Chondrocyte (in vitro differentiated cells): ENCODE data around the gene TPPP3. TPM values are rescaled to one million over a fixed set of nuclear protein-coding genes. Genes with fewer than 3 reads are reported as not detected.

Experiments used
- DNase-seq: peaks from one replicate; pipeline ENCODE4 v3.0.0; 2021; ENCODE audit warnings: mixed read lengths, low spot score
- H3K27ac Mint-ChIP-seq: one replicate; pipeline ENCODE4 v1.8.0; 2021; ENCODE audit warnings: mild to moderate bottlenecking, moderate library complexity, mixed read lengths; ENCODE audit not compliant: unreplicated experiment
- H3K27me3 Mint-ChIP-seq: 2 replicates; pipeline ENCODE4 v1.8.0; 2021; ENCODE audit warnings: low read depth, mixed read lengths
- H3K36me3 Mint-ChIP-seq: 2 replicates; pipeline ENCODE4 v1.8.0; 2021; ENCODE audit warnings: low read depth, mixed read lengths
- H3K4me1 Mint-ChIP-seq: 2 replicates; pipeline ENCODE4 v1.8.0; 2021; ENCODE audit warnings: low read depth, mild to moderate bottlenecking, mixed read lengths
- H3K4me3 Mint-ChIP-seq: one replicate; pipeline ENCODE4 v1.8.0; 2021; ENCODE audit warnings: mild to moderate bottlenecking, moderate library complexity, mixed read lengths; ENCODE audit not compliant: unreplicated experiment
- H3K9me3 Mint-ChIP-seq: 2 replicates; pipeline ENCODE4 v1.8.0; 2021; ENCODE audit warnings: low read depth, mixed read lengths
- CTCF ChIP-seq: fragments of 200-600 bp; sonication (generic); IDR thresholded peaks from 2 replicates; pipeline ENCODE4 v1.5.0; 2021; ENCODE audit warnings: antibody characterized with exemption, mild to moderate bottlenecking, moderate library complexity
- total RNA-seq: library from RNA; stranded (reverse); gene quantifications from 3 replicates; pipeline ENCODE4 v1.2.1, GENCODE V29; 2021

The TPPP3 gene
- total RNA-seq, 1 donor from 2014 or later, result 2.7 TPM

GRCh38 chr16:67394155-67395104 is 1.1 kb upstream of the TPPP3 start:
- no peak for TF ChIP-seq CTCF
- Mint-ChIP-seq H3K9me3 (no peaks in the 10 kb centered on the region), H3K4me3 (peak overlapping the region; percentile 42), H3K27me3 (peaks cover 2% of the 10 kb centered on the region), H3K27ac (no peak overlapping the region), H3K36me3 (peaks cover 1% of the 10 kb centered on the region), H3K4me1 (peaks cover 18% of the 10 kb centered on the region)
- DNase-seq, result no peak

DNA sequence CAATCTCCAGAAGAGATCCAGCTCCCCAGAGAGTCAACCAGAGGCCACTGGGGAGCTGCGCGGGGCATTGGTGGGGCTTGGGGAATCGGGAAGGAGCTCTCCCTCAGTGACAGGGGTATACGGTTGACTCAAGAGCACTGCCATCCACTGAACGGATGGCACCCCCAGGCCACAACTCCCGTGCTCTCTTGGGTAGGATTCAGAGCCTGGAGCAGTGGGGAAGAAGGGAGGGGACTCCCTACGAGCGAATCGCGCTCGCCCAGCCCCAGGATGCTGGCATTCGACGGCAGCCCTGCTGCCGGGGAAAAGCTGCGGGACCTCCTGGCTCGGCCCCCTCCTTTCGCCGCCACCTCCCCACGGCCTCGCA is 473 bp upstream of the TPPP3 start:
- DNase-seq, result no peak
- TF ChIP-seq CTCF, result no peak
- Mint-ChIP-seq H3K27me3 (peaks cover 2% of the 10 kb centered on the region), H3K36me3 (peaks cover 1% of the 10 kb centered on the region), H3K9me3 (no peaks in the 10 kb centered on the region), H3K27ac (no peak overlapping the region), H3K4me1 (peaks cover 18% of the 10 kb centered on the region), H3K4me3 (peak overlapping the region; percentile 54)

DNA sequence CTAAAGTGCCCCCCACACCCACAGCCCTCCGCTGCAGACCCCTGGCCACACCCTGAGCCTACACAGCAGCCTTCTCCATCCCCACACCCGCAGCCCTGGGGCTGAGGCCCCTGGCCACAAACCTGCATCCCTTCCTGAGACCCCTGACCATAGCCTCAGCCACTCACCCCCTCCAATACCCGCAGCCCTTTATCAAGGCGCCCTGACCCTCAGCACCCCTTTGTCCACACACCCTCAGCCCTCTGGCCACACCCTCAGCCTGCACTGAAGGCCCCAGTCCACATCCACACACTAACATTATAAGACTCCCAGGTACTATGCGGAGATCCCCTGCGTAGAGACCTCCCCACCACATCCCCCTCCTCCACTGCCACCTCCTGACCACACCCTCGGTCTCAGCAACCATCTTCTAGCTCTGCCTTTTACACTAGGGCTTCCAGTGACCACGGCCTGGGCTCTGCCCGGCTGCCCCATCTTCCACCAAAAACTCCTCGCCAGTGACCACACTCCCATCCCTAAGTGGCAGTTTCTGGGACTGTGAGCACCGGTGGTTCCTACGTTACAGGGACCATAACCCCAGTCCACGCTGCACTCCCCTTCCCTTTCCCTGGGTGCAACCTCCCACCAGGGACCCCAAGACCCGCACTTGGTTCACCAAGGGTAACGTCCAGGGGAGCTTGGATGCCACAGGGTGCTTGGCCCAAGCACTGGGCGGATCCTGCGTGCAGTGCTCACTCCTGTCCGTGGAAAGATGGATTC is 818 bp downstream of the TPPP3 start:
- no peak overlapping the region for H3K27ac Mint-ChIP-seq
- no peak for DNase-seq
- peaks cover 2% of the 10 kb centered on the region for H3K27me3 Mint-ChIP-seq
- no peaks in the 10 kb centered on the region for H3K9me3 Mint-ChIP-seq
- H3K36me3 Mint-ChIP-seq, result peaks cover 1% of the 10 kb centered on the region
- no peak for TF ChIP-seq CTCF
- H3K4me1 Mint-ChIP-seq, result peaks cover 18% of the 10 kb centered on the region
- H3K4me3 Mint-ChIP-seq, result no peak overlapping the region

DNA sequence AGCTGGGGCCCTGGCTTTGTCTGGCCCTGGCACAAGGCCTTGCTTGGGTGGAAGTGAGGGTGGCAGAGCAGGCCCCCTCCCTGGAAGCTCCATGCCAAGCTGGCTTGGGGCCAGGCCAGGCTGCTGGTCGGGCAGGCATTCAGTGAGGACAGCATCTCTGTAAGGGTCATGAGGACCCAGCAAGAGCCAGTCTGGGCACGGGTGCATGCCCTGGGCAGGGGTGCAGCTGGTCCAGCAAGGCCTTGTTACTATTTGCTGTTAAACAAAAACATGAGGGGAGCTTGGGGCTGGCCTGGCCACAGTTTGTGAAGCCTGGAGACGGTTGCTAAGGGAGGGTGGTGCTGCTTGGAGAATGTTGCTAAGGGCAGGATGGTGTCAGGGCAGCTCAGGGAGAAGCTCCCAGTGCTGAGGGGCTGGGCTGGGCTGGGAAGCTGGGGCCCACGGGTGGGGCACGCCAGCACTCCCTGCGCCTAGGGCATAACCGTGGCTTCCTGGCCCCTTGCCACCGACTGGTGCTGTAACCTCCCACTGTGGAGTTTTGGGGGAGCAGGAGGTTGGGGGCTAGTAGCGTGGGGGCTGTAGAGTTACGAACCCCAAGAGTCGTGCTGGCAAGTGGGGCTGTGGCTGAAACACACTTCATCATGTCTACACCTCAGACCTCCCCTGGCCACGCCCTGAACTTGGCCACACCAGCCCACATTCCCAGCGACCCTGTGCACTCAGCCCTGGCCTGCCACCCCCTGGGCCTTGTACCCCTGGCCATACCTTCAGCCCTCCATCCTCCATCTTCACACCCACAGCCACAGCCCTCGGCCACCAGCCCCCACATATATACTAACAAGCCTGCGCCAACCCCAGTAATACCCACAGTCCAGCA is 1.6 kb downstream of the TPPP3 start:
- no peak for TF ChIP-seq CTCF
- H3K4me1 Mint-ChIP-seq, result peaks cover 13% of the 10 kb centered on the region
- H3K9me3 Mint-ChIP-seq, result no peaks in the 10 kb centered on the region
- H3K27me3 Mint-ChIP-seq, result peaks cover 5% of the 10 kb centered on the region
- peaks cover 1% of the 10 kb centered on the region for H3K36me3 Mint-ChIP-seq
- no peak overlapping the region for H3K27ac Mint-ChIP-seq
- H3K4me3 Mint-ChIP-seq, result no peak overlapping the region
- no peak for DNase-seq
